H9 (cell line): ENCODE results near the gene TMEM209. TPM values are rescaled to one million over a fixed set of nuclear protein-coding genes. Genes with fewer than 3 reads are reported as not detected.

Experiments
- DNase-seq: peaks from one replicate; pipeline ENCODE4 v3.0.0-alpha.2; 2017
- H2AFZ ChIP-seq: one replicate; pipeline ENCODE4 v1.6.1; 2013; ENCODE audit warnings: mild to moderate bottlenecking, low read length, control low read depth, moderate library complexity
- H2AK5ac ChIP-seq: 2 replicates; pipeline ENCODE4 v1.6.1; 2013; ENCODE audit warnings: low read length, control low read depth, mixed read lengths; ENCODE audit not compliant: insufficient read length
- H2BK120ac ChIP-seq: one replicate; pipeline ENCODE4 v1.6.1; 2013; ENCODE audit warnings: low read depth, mild to moderate bottlenecking, low read length, control low read depth, inconsistent platforms; ENCODE audit not compliant: poor library complexity, severe bottlenecking
- H2BK12ac ChIP-seq: 2 replicates; pipeline ENCODE4 v1.6.1; 2013; ENCODE audit warnings: low read length, control low read depth, mixed read lengths, low read depth; ENCODE audit not compliant: insufficient read length
- H2BK15ac ChIP-seq: 2 replicates; pipeline ENCODE4 v1.6.1; 2013; ENCODE audit warnings: low read depth, low read length, control low read depth
- H2BK20ac ChIP-seq: one replicate; pipeline ENCODE4 v1.6.1; 2013; ENCODE audit warnings: low read depth, mild to moderate bottlenecking, low read length, control low read depth, inconsistent platforms; ENCODE audit not compliant: poor library complexity, severe bottlenecking
- H2BK5ac ChIP-seq: 2 replicates; pipeline ENCODE4 v1.6.1; 2013; ENCODE audit warnings: low read length, control low read depth, mixed read lengths; ENCODE audit not compliant: insufficient read length
- H3K14ac ChIP-seq: 2 replicates; pipeline ENCODE4 v1.6.1; 2013; ENCODE audit warnings: low read length, control low read depth; ENCODE audit not compliant: insufficient read depth
- H3K18ac ChIP-seq: 2 replicates; pipeline ENCODE4 v1.6.1; 2013; ENCODE audit warnings: low read depth, mild to moderate bottlenecking, mixed read lengths, low read length, control low read depth; ENCODE audit not compliant: insufficient read length
- H3K23ac ChIP-seq: 2 replicates; pipeline ENCODE4 v1.6.1; 2013; ENCODE audit warnings: low read length, control low read depth, mixed read lengths, low read depth; ENCODE audit not compliant: insufficient read length
- H3K23me2 ChIP-seq: 2 replicates; pipeline ENCODE4 v1.6.1; 2013; ENCODE audit warnings: low read depth, mild to moderate bottlenecking, mixed read lengths, low read length, control low read depth; ENCODE audit not compliant: insufficient read length, poor library complexity, severe bottlenecking
- H3K27ac ChIP-seq: 2 replicates; pipeline ENCODE4 v1.5.1; 2013; ENCODE audit warnings: low read length, control low read depth, mixed read lengths, low read depth; ENCODE audit not compliant: insufficient read length
- H3K27me3 ChIP-seq: 2 replicates; pipeline ENCODE4 v1.6.1; 2013; ENCODE audit warnings: low read length, control low read depth, inconsistent platforms; ENCODE audit not compliant: insufficient read depth
- H3K4ac ChIP-seq: 2 replicates; pipeline ENCODE4 v1.6.1; 2013; ENCODE audit warnings: low read depth, mild to moderate bottlenecking, control low read depth, inconsistent platforms, low read length, moderate library complexity
- H3K4me1 ChIP-seq: 2 replicates; pipeline ENCODE4 v1.6.1; 2013; ENCODE audit warnings: low read length, control low read depth, inconsistent platforms; ENCODE audit not compliant: insufficient read depth
- H3K4me2 ChIP-seq: 2 replicates; pipeline ENCODE4 v1.6.1; 2013; ENCODE audit warnings: low read length, control low read depth, mixed read lengths; ENCODE audit not compliant: insufficient read length, insufficient read depth
- H3K56ac ChIP-seq: 2 replicates; pipeline ENCODE4 v1.6.1; 2013; ENCODE audit warnings: low read depth, mild to moderate bottlenecking, mixed read lengths, low read length, control low read depth; ENCODE audit not compliant: insufficient read length
- H3K79me1 ChIP-seq: 2 replicates; pipeline ENCODE4 v1.6.1; 2013; ENCODE audit warnings: low read depth, mild to moderate bottlenecking, moderate library complexity, low read length, control low read depth, inconsistent platforms; ENCODE audit not compliant: insufficient read depth, poor library complexity, severe bottlenecking
- H3K79me2 ChIP-seq: 2 replicates; pipeline ENCODE4 v1.6.1; 2013; ENCODE audit warnings: low read length, control low read depth, inconsistent platforms; ENCODE audit not compliant: insufficient read depth
- H3K9ac ChIP-seq: 2 replicates; pipeline ENCODE4 v1.6.1; 2013; ENCODE audit warnings: low read length, control low read depth, mixed read lengths; ENCODE audit not compliant: insufficient read length; ENCODE audit errors: extremely low read depth
- H3K9me3 ChIP-seq: one replicate; pipeline ENCODE4 v1.6.1; 2013; ENCODE audit warnings: low read depth, low read length, inconsistent platforms; ENCODE audit not compliant: control insufficient read depth
- H3T11ph ChIP-seq: one replicate; pipeline ENCODE4 v1.6.1; 2013; ENCODE audit warnings: mild to moderate bottlenecking, low read length, control low read depth, inconsistent platforms
- H4K20me1 ChIP-seq: one replicate; pipeline ENCODE4 v1.6.1; 2013; ENCODE audit not compliant: control insufficient read depth, insufficient read length, insufficient read depth
- H4K5ac ChIP-seq: 2 replicates; pipeline ENCODE4 v1.6.1; 2013; ENCODE audit warnings: low read depth, mild to moderate bottlenecking, mixed read lengths, low read length, control low read depth; ENCODE audit not compliant: insufficient read length
- H4K8ac ChIP-seq: replicated peaks from 2 replicates; pipeline ENCODE4 v1.6.1; 2013; ENCODE audit warnings: low read length, control low read depth, mixed read lengths, low read depth; ENCODE audit not compliant: insufficient read length
- H4K91ac ChIP-seq: 2 replicates; pipeline ENCODE4 v1.6.1; 2013; ENCODE audit warnings: low read depth, mild to moderate bottlenecking, moderate library complexity, mixed read lengths, low read length, control low read depth; ENCODE audit not compliant: insufficient read length
- H3K27ac Mint-ChIP-seq, 3 experiments: 2 replicates in 2 of 3; 3 replicates in 1 of 3; pipeline ENCODE4 v1.8.0; 2020 to 2021; ENCODE audit warnings: mixed read lengths in 3 of 3, mild to moderate bottlenecking in 1 of 3, moderate library complexity in 1 of 3
- H3K27me3 Mint-ChIP-seq: 2 replicates; pipeline ENCODE4 v1.8.0; 2021; ENCODE audit warnings: low read depth, mild to moderate bottlenecking, moderate library complexity, mixed read lengths
- H3K36me3 Mint-ChIP-seq, 3 experiments: 2 replicates in 2 of 3; 3 replicates in 1 of 3; pipeline ENCODE4 v1.8.0; 2020 to 2021; ENCODE audit warnings: low read depth in 3 of 3, mixed read lengths in 3 of 3; ENCODE audit not compliant: insufficient read depth in 1 of 3
- H3K4me1 Mint-ChIP-seq, 2 experiments: 2 replicates each; pipeline ENCODE4 v1.8.0; 2020; ENCODE audit warnings: mixed read lengths in 2 of 2
- H3K4me3 Mint-ChIP-seq, 2 experiments: 2 replicates in 1 of 2; 3 replicates in 1 of 2; pipeline ENCODE4 v1.8.0; 2020 to 2021; ENCODE audit warnings: mild to moderate bottlenecking in 2 of 2, mixed read lengths in 2 of 2, moderate library complexity in 1 of 2
- H3K9me3 Mint-ChIP-seq, 2 experiments: 2 replicates in 1 of 2; 3 replicates in 1 of 2; pipeline ENCODE4 v1.8.0; 2020; ENCODE audit warnings: mild to moderate bottlenecking in 2 of 2, mixed read lengths in 2 of 2, moderate library complexity in 1 of 2
- CTCF ChIP-seq: fragments of 200-600 bp; sonication (generic); conservative IDR thresholded peaks from 3 replicates; pipeline ENCODE4 v1.8.0; 2021; ENCODE audit warnings: antibody characterized with exemption, mild to moderate bottlenecking
- WGBS: extraction: QIAGEN DNeasy Blood & Tissue Kit; methylation state at CpG from one replicate; pipeline ENCODE4 v1.1.7; 2013; ENCODE audit warnings: missing lambda C conversion rate, low lambda C conversion rate, mixed read lengths; ENCODE audit not compliant: insufficient read length; ENCODE audit errors: extremely low coverage; 5-methylcytosine and 5-hydroxymethylcytosine counted together
- total RNA-seq: library from RNA; stranded (reverse); gene quantifications from 2 replicates; pipeline ENCODE4 v1.2.1, GENCODE V29; 2021

The TMEM209 gene
- total RNA-seq, 1 experiment from 2014 or later = 30.8 TPM

- H2BK12ac ChIP-seq = no peak overlapping the region
- no peaks in the 10 kb centered on the region for H3K9me3 ChIP-seq
- H3K79me2 ChIP-seq = no peaks in the 10 kb centered on the region
- H3T11ph ChIP-seq = no peak overlapping the region
- Mint-ChIP-seq H3K4me3 (no peak overlapping the region), H3K9me3 (no peaks in the 10 kb centered on the region; a peak in 1 of 5 replicates), H3K4me1 (no peaks in the 10 kb centered on the region), H3K27me3 (no peaks in the 10 kb centered on the region), H3K27ac (no peak overlapping the region), H3K36me3 (peaks cover 30 to 79% (median 63%) of the 10 kb centered on the region in 3 experiments)
- no peaks in the 10 kb centered on the region for H3K27me3 ChIP-seq
- no peak overlapping the region for H4K91ac ChIP-seq
- no peaks in the 10 kb centered on the region for H4K20me1 ChIP-seq
- DNase-seq = no peak
- H3K18ac ChIP-seq = no peak overlapping the region
- no peak overlapping the region for H4K8ac ChIP-seq
- no peaks in the 10 kb centered on the region for H3K23me2 ChIP-seq
- H2BK20ac ChIP-seq = no peak overlapping the region
- no peak overlapping the region for H2AK5ac ChIP-seq
- no peaks in the 10 kb centered on the region for H3K4me1 ChIP-seq
- H3K4me2 ChIP-seq = no peak overlapping the region
- no peak overlapping the region for H4K5ac ChIP-seq
- H2BK15ac ChIP-seq = no peak overlapping the region
- no peak overlapping the region for H3K56ac ChIP-seq
- no peaks in the 10 kb centered on the region for H3K79me1 ChIP-seq
- no peak overlapping the region for H3K27ac ChIP-seq
- no peak overlapping the region for H2BK5ac ChIP-seq
- WGBS = no CpG with 5 or more reads among the region's 2 CpGs
- no peak overlapping the region for H3K9ac ChIP-seq
- no peak overlapping the region for H2AFZ ChIP-seq
- H3K23ac ChIP-seq = no peak overlapping the region
- H2BK120ac ChIP-seq = no peak overlapping the region
- no peak overlapping the region for H3K14ac ChIP-seq
- no peak overlapping the region for H3K4ac ChIP-seq
- no peak for TF ChIP-seq CTCF
These were observed 8.7 kb downstream of the TMEM209 start for GRCh38 chr7:130196476-130196875.
